Left hindlimb (tissue), 1 donor: ENCODE measurements around the gene CALHM2.
"Not testable (repeated sequence)": the region's sequence is repeated elsewhere in the genome, so short reads cannot be mapped to it uniquely, and the experiment has no call there.

Experiments
- DNase-seq: peaks from one replicate; pipeline ENCODE4 v3.0.0-alpha.2; 2018

The CALHM2 gene

GRCh38 chr10:103448746-103449145 lies 3.4 kb downstream of the CALHM2 start:
- DNase-seq, result no peak

GRCh38 chr10:103447187-103447586 lies 5.0 kb downstream of the CALHM2 start:
- no peak for DNase-seq

GRCh38 chr10:103445767-103446567 lies 6.2 kb downstream of the CALHM2 start:
- no peak for DNase-seq

- no peak for DNase-seq
Observed at GRCh38 chr10:103445366-103445765, 6.8 kb downstream of the CALHM2 start.

- no peak for DNase-seq
Observed at GRCh38 chr10:103444478-103444877, 7.7 kb downstream of the CALHM2 start.

GRCh38 chr10:103443475-103444185 lies 8.5 kb downstream of the CALHM2 start:
- no peak for DNase-seq

GRCh38 chr10:103442031-103442461 lies 10.1 kb downstream of the CALHM2 start:
- no peak for DNase-seq

GRCh38 chr10:103441611-103442010 lies 10.6 kb downstream of the CALHM2 start:
- no peak for DNase-seq

- DNase-seq, result no peak
Observed at GRCh38 chr10:103441206-103441605, 11.0 kb downstream of the CALHM2 start.

- no peak for DNase-seq
Observed at GRCh38 chr10:103440416-103440815, 11.8 kb downstream of the CALHM2 start.

GRCh38 chr10:103439776-103440175 lies 12.4 kb downstream of the CALHM2 start:
- DNase-seq, result no peak

GRCh38 chr10:103433858-103434257 lies 18.3 kb downstream of the CALHM2 start:
- no peak for DNase-seq

- DNase-seq, result no peak
Observed at GRCh38 chr10:103431902-103432301, 20.3 kb downstream of the CALHM2 start.

GRCh38 chr10:103429647-103430046 lies 22.5 kb downstream of the CALHM2 start:
- no peak for DNase-seq

- DNase-seq, result no peak
Observed at GRCh38 chr10:103428989-103429643, 23.1 kb downstream of the CALHM2 start.

GRCh38 chr10:103427866-103428265 lies 24.3 kb downstream of the CALHM2 start:
- DNase-seq, result no peak

GRCh38 chr10:103423748-103424147 lies 28.4 kb downstream of the CALHM2 start:
- DNase-seq, result no peak

- no peak for DNase-seq
Observed at GRCh38 chr10:103419101-103419500, 33.1 kb downstream of the CALHM2 start.

GRCh38 chr10:103417601-103418000 lies 34.6 kb downstream of the CALHM2 start:
- no peak for DNase-seq

- not testable (repeated sequence) for DNase-seq
Observed at GRCh38 chr10:103417148-103417469, 35.1 kb downstream of the CALHM2 start.

GRCh38 chr10:103416436-103417147 lies 35.6 kb downstream of the CALHM2 start:
- DNase-seq, result peak; percentile 47

- no peak for DNase-seq
Observed at GRCh38 chr10:103415581-103415980, 36.6 kb downstream of the CALHM2 start.

- no peak for DNase-seq
Observed at GRCh38 chr10:103413564-103413963, 38.6 kb downstream of the CALHM2 start.
